Naive thymus-derived CD8-positive, alpha-beta T cell (primary cell): ENCODE results near the gene ITCH. TPM values are rescaled to one million over a fixed set of nuclear protein-coding genes. Genes with fewer than 3 reads are reported as not detected.
"Not testable (repeated sequence)": the region's sequence is repeated elsewhere in the genome, so short reads cannot be mapped to it uniquely, and the experiment has no call there.

Experiments
- ATAC-seq, 2 donors: fragments of 150-1000 bp; cut with Tn5 transposase in 1 of 2; sonication (Bioruptor Pico), chemical (Tn5 transposase) in 1 of 2; 1 replicate in 1 of 2; 2 replicates in 1 of 2; pipeline ENCODE4 v1.10.0; 2021; ENCODE audit warnings: mild to moderate bottlenecking in 2 of 2, moderate library complexity in 2 of 2
- POLR2A ChIA-PET: fragments of 350-600 bp; sonication (Branson Sonifier 250); formaldehyde crosslinking; loops from one replicate; lab custom pipeline; 2021; ENCODE audit warnings: antibody characterized with exemption; lab: Charles Lee
- DNase-seq, 10 donors: peaks; one replicate each; pipeline versions ENCODE4 v3.0.0 to v3.0.0-alpha.2; 2020 to 2022
- H3K27ac Mint-ChIP-seq, 10 donors: one replicate each; pipeline ENCODE4 v1.8.0; 2020 to 2022; ENCODE audit warnings: mild to moderate bottlenecking in 10 of 10, mixed read lengths in 10 of 10, moderate library complexity in 4 of 10, inconsistent platforms in 1 of 10
- H3K27me3 Mint-ChIP-seq, 5 donors: one replicate each; pipeline ENCODE4 v1.8.0; 2021 to 2022; ENCODE audit warnings: mixed read lengths in 5 of 5
- H3K36me3 Mint-ChIP-seq, 3 donors: one replicate each; pipeline ENCODE4 v1.8.0; 2020 to 2022; ENCODE audit warnings: mixed read lengths in 3 of 3, mild to moderate bottlenecking in 2 of 3, inconsistent platforms in 1 of 3
- H3K4me1 Mint-ChIP-seq, 4 donors: one replicate each; pipeline ENCODE4 v1.8.0; 2021 to 2022; ENCODE audit warnings: mixed read lengths in 4 of 4
- H3K4me3 Mint-ChIP-seq, 10 donors: one replicate each; pipeline ENCODE4 v1.8.0; 2020 to 2022; ENCODE audit warnings: mild to moderate bottlenecking in 10 of 10, mixed read lengths in 10 of 10, moderate library complexity in 6 of 10, inconsistent platforms in 1 of 10
- H3K9me3 Mint-ChIP-seq, 9 donors: one replicate each; pipeline ENCODE4 v1.8.0; 2020 to 2022; ENCODE audit warnings: mixed read lengths in 9 of 9, mild to moderate bottlenecking in 3 of 9, inconsistent platforms in 1 of 9, moderate library complexity in 1 of 9
- polyA plus RNA-seq, 3 donors: library from polyadenylated mRNA; unstranded; fragments of 300-500 nt; fragmentation: Illumina TruSeq; gene quantifications; one replicate each; pipeline ENCODE4 v1.2.3, GENCODE V29; 2021
- total RNA-seq, 8 experiments: library from RNA in 2 of 8; stranded (reverse) in 2 of 8; gene quantifications; one replicate each; pipeline ENCODE4 v1.2.3 and lab custom pipeline; 2021 to 2026

The ITCH gene
- total and polyA plus RNA-seq, 5 experiments from 2014 or later, result 12.6 to 75.9 (median 19.6) TPM

DNA sequence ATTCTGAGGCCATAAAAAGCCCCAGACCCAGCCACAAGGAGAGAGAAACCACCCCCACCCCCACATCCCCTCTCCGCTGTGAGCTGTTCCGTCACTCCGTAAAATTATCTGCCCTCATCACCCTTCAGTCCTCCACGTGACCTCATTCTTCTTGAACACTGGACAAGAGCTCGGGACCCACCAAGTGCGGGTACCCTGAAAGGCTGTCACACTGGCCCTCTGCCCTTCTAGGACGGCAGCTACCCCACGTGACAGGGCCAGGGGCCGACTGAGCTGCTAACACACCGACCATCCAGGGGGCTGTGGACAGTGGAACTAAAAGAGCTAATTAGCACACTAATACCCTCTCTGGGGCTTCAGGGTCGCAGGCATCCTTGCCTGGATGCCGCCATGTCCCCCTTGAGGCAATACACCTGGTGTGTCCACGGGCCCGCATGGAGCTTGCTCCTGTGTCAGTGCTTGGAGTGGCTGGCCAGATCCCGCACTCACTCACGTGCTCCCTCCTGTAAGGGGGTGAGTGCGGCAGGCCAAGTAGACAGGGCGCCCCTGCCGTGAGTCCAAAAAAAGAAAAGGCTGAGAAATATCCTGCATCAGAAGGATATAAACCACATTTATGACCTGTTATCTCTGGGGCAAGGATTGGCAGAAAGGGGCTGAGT lies 30.7 kb upstream of the ITCH start:
- POLR2A ChIA-PET, result no interaction called here
- H3K4me1 Mint-ChIP-seq, result peaks cover 0 to 8% (median 0%) of the 10 kb centered on the region in 4 donors

DNA sequence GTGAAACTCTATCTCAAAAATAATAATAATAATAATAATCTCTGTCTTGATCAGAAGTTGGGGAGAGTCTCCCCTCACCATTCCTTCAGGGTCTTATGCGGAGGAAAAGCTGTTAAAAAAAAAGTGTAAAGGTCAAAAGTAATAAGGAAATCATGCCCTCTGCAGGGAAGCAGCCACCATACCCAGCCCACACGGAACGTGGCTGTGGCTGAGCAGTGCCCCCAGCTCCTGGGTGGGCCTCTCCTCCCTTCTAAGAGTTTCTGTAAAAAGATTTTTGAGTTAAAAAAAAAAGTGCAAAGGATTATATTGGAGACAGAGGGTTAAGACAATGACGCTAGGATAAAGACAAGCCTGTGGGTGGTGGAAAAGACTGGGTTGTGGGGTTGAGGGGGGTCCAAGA lies 29.3 kb upstream of the ITCH start:
- H3K27me3 Mint-ChIP-seq, result no peaks in the 10 kb centered on the region
- ATAC-seq, result no peak
- H3K4me1 Mint-ChIP-seq, result peaks cover 0 to 16% (median 0%) of the 10 kb centered on the region in 4 donors
- H3K4me3 Mint-ChIP-seq, result no peak overlapping the region
- no peak for DNase-seq
- no peaks in the 10 kb centered on the region for H3K36me3 Mint-ChIP-seq
- POLR2A ChIA-PET, result no interaction called here
- H3K9me3 Mint-ChIP-seq, result no peaks in the 10 kb centered on the region
- H3K27ac Mint-ChIP-seq, result no peak overlapping the region

More for the DNA sequence above, 30.7 kb upstream of the ITCH start:
- Mint-ChIP-seq H3K27ac (no peak overlapping the region), H3K27me3 (no peaks in the 10 kb centered on the region), H3K36me3 (no peaks in the 10 kb centered on the region), H3K4me3 (no peak overlapping the region), H3K9me3 (no peaks in the 10 kb centered on the region)
- DNase-seq, result no peak
- ATAC-seq, result no peak

DNA sequence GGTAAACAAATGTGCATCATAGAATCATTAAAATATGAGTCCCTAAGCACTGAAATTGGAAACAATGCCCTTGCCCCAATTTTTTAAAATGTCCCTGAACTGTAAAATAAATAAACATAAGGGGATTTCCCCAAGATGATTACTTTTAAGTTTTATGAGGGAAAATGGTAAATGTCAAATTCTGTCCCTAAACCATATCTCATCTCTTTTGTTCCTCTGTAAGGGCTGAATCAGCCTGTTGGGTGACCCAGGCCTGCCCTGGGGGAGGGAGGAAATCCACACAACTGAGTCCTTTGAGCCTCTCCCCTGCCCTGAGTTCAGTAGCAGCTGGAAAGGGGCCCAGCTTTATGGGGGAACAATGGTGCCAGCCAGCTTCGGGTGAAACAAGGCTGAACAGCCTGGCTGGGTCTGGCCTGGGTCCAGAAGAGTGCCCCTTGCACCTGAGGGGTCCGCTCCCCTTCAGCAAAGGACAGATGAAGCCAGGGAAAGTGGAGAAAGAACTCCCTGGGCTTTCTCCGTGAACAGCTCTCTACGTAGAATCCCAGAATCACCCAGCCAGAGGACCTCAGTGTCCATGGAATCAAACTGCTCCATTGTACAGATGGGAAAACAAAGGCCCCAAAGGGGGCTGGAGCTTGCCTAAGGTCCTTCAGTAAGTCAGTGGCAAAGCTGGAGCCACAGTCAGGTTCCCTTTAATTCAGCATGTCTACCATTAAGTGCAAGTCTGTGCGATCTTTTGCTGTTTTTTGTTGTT lies 28.2 kb upstream of the ITCH start:
- H3K4me3 Mint-ChIP-seq, result no peak overlapping the region
- peak overlapping the region in 2 of 10 donors; percentile 69 to 74 for H3K27ac Mint-ChIP-seq
- H3K9me3 Mint-ChIP-seq, result no peaks in the 10 kb centered on the region
- DNase-seq, result no peak
- no peaks in the 10 kb centered on the region for H3K27me3 Mint-ChIP-seq
- ATAC-seq, result no peak
- H3K4me1 Mint-ChIP-seq, result peaks cover 0 to 16% (median 0%) of the 10 kb centered on the region in 4 donors
- no peaks in the 10 kb centered on the region for H3K36me3 Mint-ChIP-seq
- POLR2A ChIA-PET, result no interaction called here

DNA sequence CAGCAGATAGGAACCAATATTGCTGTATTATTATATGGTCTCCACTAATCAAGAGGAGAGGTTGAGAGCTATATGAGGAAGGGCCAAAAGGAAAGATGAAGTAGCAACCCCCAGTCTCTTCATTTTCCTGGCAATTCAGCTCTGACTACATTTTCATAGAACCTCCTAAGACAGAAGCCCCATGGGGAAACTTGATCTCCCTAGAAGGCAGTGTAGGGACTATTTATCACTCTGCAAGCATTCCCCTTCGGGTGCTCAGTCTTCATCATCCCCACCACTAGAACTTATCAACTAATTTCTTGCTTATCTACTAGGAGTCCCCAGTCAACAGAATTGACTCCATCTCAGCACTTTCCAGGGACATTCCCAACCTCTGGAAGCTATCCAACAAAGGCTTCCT lies 25.5 kb upstream of the ITCH start:
- POLR2A ChIA-PET, result no interaction called here
- H3K4me1 Mint-ChIP-seq, result peaks cover 0 to 20% (median 0%) of the 10 kb centered on the region in 4 donors

GRCh38 chr20:34337982-34338726 lies 24.9 kb upstream of the ITCH start:
- no peaks in the 10 kb centered on the region for H3K36me3 Mint-ChIP-seq
- peak in 2 of 10 donors; percentile 3 to 9 for DNase-seq
- ATAC-seq, result no peak
- H3K27me3 Mint-ChIP-seq, result no peaks in the 10 kb centered on the region
- H3K27ac Mint-ChIP-seq, result peak overlapping the region in 3 of 10 donors; percentile 18 to 88 (median 74)
- no peaks in the 10 kb centered on the region for H3K9me3 Mint-ChIP-seq
- peaks cover 0 to 20% (median 0%) of the 10 kb centered on the region in 4 donors for H3K4me1 Mint-ChIP-seq
- H3K4me3 Mint-ChIP-seq, result peak overlapping the region in 2 of 10 donors; percentile 71 to 77
- POLR2A ChIA-PET, result no interaction called here

More for the DNA sequence above, 25.5 kb upstream of the ITCH start:
- Mint-ChIP-seq H3K27ac (peak overlapping the region in 3 of 10 donors; percentile 18 to 88 (median 52)), H3K9me3 (no peaks in the 10 kb centered on the region), H3K36me3 (no peaks in the 10 kb centered on the region), H3K27me3 (no peaks in the 10 kb centered on the region), H3K4me3 (no peak overlapping the region)
- DNase-seq (no peak), ATAC-seq (no peak)

- H3K27me3 Mint-ChIP-seq, H3K36me3 Mint-ChIP-seq, DNase-seq, ATAC-seq, H3K27ac Mint-ChIP-seq, H3K9me3 Mint-ChIP-seq, POLR2A ChIA-PET, H3K4me3 Mint-ChIP-seq: not testable (repeated sequence)
- peaks cover 0 to 18% (median 0%) of the 10 kb centered on the region in 4 donors for H3K4me1 Mint-ChIP-seq
These were observed 22.3 kb upstream of the ITCH start for GRCh38 chr20:34340726-34341125.

DNA sequence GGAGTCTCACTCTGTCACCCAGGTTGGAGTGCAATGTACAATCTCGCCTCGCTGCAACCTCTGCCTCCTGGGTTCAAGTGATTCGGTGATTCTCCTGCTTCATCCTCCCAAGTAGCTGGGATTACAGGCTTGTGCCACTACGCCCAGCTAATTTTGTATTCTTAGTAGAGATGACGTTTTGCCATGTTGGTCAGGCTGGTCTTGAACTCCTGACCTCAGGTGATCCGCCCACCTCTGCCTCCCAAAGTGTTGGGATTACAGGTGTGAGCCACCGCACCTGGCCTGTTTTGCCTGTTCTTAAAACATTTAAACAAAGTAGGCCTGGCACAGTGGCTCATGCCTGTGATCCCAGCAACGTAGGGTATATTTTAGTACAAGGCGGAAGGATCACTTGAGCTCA lies 21.9 kb upstream of the ITCH start:
- ATAC-seq, H3K27me3 Mint-ChIP-seq, H3K4me3 Mint-ChIP-seq, H3K36me3 Mint-ChIP-seq, H3K27ac Mint-ChIP-seq, DNase-seq, H3K9me3 Mint-ChIP-seq, POLR2A ChIA-PET: not testable (repeated sequence)
- H3K4me1 Mint-ChIP-seq, result peaks cover 0 to 15% (median 0%) of the 10 kb centered on the region in 4 donors

DNA sequence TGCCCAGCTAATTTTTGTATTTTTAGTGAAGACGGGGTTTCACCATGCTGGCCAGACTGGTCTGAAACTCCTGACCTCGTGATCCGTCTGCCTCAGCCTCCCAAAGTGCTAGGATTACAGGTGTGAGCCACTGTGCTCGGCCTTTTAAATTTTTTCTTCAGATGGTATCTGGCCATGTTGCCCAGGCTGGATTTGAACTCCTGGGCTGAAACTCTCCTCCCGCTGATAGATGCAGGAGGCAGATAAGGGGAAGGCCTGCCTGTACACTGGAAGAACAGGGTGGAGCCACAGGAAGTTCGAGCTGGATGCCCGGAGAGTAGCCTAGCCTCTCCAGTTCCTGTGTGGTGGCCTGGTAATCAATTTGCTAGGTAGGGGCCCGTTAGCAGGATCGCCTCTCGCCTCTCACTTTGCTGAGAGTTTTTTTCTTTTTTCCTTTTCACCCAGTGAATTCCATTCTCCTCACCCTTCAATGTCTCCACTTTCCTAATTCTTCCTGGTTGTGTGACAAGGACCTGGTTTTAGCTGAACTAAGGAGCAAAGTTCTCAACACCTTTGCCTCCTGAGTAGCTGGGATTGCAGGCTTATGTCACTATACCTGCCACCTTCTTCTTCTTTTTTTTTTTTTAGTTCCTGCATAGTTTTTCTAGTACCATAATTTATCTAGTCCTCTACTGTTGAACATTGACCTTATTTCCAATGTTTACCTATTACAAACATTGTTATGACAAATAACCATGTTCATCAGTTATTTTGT lies 19.4 kb upstream of the ITCH start:
- ATAC-seq, result no peak
- POLR2A ChIA-PET, result interaction anchor here (0.6 kb wide), 3 partner anchors 36 to 301 kb away, joined by 3 to 4 read pairs (median 4); no protein-coding TSS in a partner anchor
- no peak overlapping the region for H3K27ac Mint-ChIP-seq

DNA sequence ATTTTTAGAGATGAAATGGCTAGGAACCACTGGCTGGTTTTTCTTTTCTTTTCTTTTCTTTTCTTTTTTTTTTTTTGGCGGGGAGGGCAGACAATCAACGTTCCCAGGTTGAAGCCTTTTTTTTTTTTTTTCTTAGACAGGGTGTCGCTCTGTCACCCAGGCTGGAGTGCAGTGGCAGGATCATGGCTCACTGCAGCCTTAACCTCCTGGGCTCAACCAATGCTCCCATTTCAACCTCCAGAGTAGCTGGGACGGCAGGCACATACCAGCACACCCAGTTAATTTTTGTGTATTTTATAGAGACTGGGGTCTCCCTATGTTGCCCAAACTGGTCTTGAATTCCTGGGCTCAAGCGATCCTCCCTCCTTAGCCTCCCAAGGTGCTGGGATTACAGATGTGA lies 18.8 kb upstream of the ITCH start:
- Mint-ChIP-seq H3K4me1 (peaks cover 0 to 4% (median 0%) of the 10 kb centered on the region in 4 donors), H3K27me3 (no peaks in the 10 kb centered on the region), H3K4me3 (no peak overlapping the region), H3K27ac (no peak overlapping the region), H3K9me3 (no peaks in the 10 kb centered on the region), H3K36me3 (no peaks in the 10 kb centered on the region)
- POLR2A ChIA-PET, result interaction anchor here (0.6 kb wide), 1 partner anchor 39 kb away, joined by 4 read pairs; no protein-coding TSS in a partner anchor
- no peak for DNase-seq
- ATAC-seq, result no peak

More for the DNA sequence above, 19.4 kb upstream of the ITCH start:
- H3K9me3 Mint-ChIP-seq, result no peaks in the 10 kb centered on the region
- peaks cover 0 to 4% (median 0%) of the 10 kb centered on the region in 4 donors for H3K4me1 Mint-ChIP-seq
- no peaks in the 10 kb centered on the region for H3K27me3 Mint-ChIP-seq
- H3K4me3 Mint-ChIP-seq, result no peak overlapping the region
- no peaks in the 10 kb centered on the region for H3K36me3 Mint-ChIP-seq
- DNase-seq, result no peak

- POLR2A ChIA-PET, result no interaction called here
- ATAC-seq (no peak), DNase-seq (no peak)
- Mint-ChIP-seq H3K4me3 (no peak overlapping the region), H3K4me1 (peaks cover 0 to 3% (median 0%) of the 10 kb centered on the region in 4 donors), H3K36me3 (no peaks in the 10 kb centered on the region), H3K9me3 (no peaks in the 10 kb centered on the region), H3K27me3 (no peaks in the 10 kb centered on the region), H3K27ac (peak overlapping the region in 1 of 10 donors; percentile 19)
These were observed 17.7 kb upstream of the ITCH start for GRCh38 chr20:34345402-34345736.

DNA sequence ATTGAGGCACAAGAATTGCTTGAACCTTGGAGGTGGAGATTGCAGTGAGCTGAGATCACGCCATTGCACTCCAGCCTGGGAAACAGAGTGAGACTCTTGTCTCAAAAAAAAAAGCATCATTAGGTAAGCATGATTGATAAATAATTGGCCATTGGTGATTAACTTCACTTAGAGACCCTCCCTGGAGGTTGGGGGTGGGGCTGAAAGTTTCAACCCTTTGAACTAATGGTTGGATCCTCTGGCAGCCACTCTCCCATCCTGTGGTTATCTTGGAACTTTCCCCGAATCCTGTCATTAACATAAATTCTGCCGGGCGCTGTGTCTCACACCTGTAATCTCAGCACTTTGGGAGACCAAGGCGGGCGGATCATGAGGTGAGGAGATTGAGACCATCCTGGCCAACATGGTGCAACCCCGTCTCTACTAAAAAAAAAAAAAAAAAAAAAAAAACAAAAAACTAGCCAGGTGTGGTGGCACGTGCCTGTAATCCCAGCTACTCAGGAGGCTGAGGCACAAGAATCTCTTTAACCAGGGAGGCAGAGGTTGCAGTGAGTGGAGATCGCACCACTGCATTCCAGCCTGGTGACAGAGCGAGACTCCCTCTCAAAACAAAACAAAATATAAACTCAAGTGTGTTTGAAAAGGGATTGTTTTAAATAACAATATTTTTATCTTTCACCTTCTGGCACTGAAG lies 17.1 kb upstream of the ITCH start:
- H3K27me3 Mint-ChIP-seq, ATAC-seq: not testable (repeated sequence)

GRCh38 chr20:34346533-34346865 lies 16.6 kb upstream of the ITCH start:
- H3K27me3 Mint-ChIP-seq, H3K27ac Mint-ChIP-seq, H3K9me3 Mint-ChIP-seq, H3K36me3 Mint-ChIP-seq, ATAC-seq, H3K4me1 Mint-ChIP-seq, H3K4me3 Mint-ChIP-seq, POLR2A ChIA-PET, DNase-seq: not testable (repeated sequence)

More for the DNA sequence above, 17.1 kb upstream of the ITCH start:
- H3K4me1 Mint-ChIP-seq, POLR2A ChIA-PET, H3K4me3 Mint-ChIP-seq, DNase-seq, H3K9me3 Mint-ChIP-seq, H3K36me3 Mint-ChIP-seq, H3K27ac Mint-ChIP-seq: not testable (repeated sequence)
